Liver (tissue), 3 donors: ENCODE results near the gene PTPN14.

Experiments
- ATF3 ChIP-seq: IDR thresholded peaks from 2 replicates; pipeline ENCODE4 v1.6.1; 2016; ENCODE audit warnings: antibody characterized with exemption
- CTCF ChIP-seq: fragments of 150-350 bp; IDR thresholded peaks from 2 replicates; pipeline ENCODE4 v1.5.1; 2017; ENCODE audit warnings: improper control_type of control experiment, low read depth, low read length; ENCODE audit not compliant: missing input control
- FOXA1 ChIP-seq: IDR thresholded peaks from 2 replicates; pipeline ENCODE4 v1.6.1; 2016; ENCODE audit warnings: antibody characterized with exemption
- GABPA ChIP-seq, 2 donors: IDR thresholded peaks in 1 of 2; conservative IDR thresholded peaks in 1 of 2; 2 replicates each; pipeline ENCODE4 v1.6.1; 2016; ENCODE audit warnings: antibody characterized with exemption in 2 of 2, mild to moderate bottlenecking in 1 of 2, moderate library complexity in 1 of 2
- RAD21 ChIP-seq, 2 donors: IDR thresholded peaks; 2 replicates each; pipeline ENCODE4 v1.6.1; 2016; ENCODE audit warnings: antibody characterized with exemption in 2 of 2, mild to moderate bottlenecking in 2 of 2
- REST ChIP-seq: IDR thresholded peaks from 2 replicates; pipeline ENCODE4 v1.6.1; 2016; ENCODE audit warnings: antibody characterized with exemption, mild to moderate bottlenecking
- RXRA ChIP-seq, 2 donors: IDR thresholded peaks; 2 replicates each; pipeline ENCODE4 v1.6.1; 2017 to 2018; ENCODE audit warnings: antibody characterized with exemption in 2 of 2, mild to moderate bottlenecking in 1 of 2
- TAF1 ChIP-seq: conservative IDR thresholded peaks from 2 replicates; pipeline ENCODE4 v1.6.1; 2016; ENCODE audit warnings: antibody characterized with exemption, mild to moderate bottlenecking
- YY1 ChIP-seq: IDR thresholded peaks from 2 replicates; pipeline ENCODE4 v1.6.1; 2016; ENCODE audit warnings: antibody characterized with exemption, mild to moderate bottlenecking
- ZBTB33 ChIP-seq: IDR thresholded peaks from 2 replicates; pipeline ENCODE4 v1.6.1; 2016; ENCODE audit warnings: antibody characterized with exemption
- donor health status: healthy.
- donor health status: healthy.

- TF ChIP-seq GABPA (IDR thresholded peaks at IDR 0.05 in 1 of 2, conservative IDR thresholded peaks at IDR 0.05 in 1 of 2) (no peak), REST (no peak), CTCF (no peak), TAF1 (no peak), YY1 (no peak), RAD21 (IDR thresholded peaks at IDR 0.05) (no peak), FOXA1 (no peak), ZBTB33 (no peak), ATF3 (no peak), RXRA (IDR thresholded peaks at IDR 0.05) (no peak)
These were observed 31.7 kb upstream of the PTPN14 start for GRCh38 chr1:214583113-214583512.
